KMS-11 (cell line): ENCODE data around the gene GAS6.

Experiments
- H2AFZ ChIP-seq: fragments of 200-600 bp; sonication (generic); 2 replicates; pipeline ENCODE4 v1.6.1; 2016; ENCODE audit warnings: antibody characterized with exemption, mixed run types, low read depth
- H3K27ac ChIP-seq: fragments of 200-600 bp; sonication (generic); 2 replicates; pipeline ENCODE4 v1.6.1; 2016; ENCODE audit warnings: mild to moderate bottlenecking, mixed run types
- H3K27me3 ChIP-seq: fragments of 200-600 bp; sonication (generic); 2 replicates; pipeline ENCODE4 v1.6.1; 2017; ENCODE audit warnings: mild to moderate bottlenecking, low read depth, mixed run types, moderate library complexity; ENCODE audit not compliant: insufficient read depth
- H3K36me3 ChIP-seq: fragments of 200-600 bp; sonication (generic); 2 replicates; pipeline ENCODE4 v1.6.1; 2017; ENCODE audit warnings: mild to moderate bottlenecking, mixed run types; ENCODE audit not compliant: insufficient read depth
- H3K4me1 ChIP-seq: fragments of 200-600 bp; sonication (generic); 2 replicates; pipeline ENCODE4 v1.6.1; 2016; ENCODE audit warnings: mild to moderate bottlenecking, low read depth, mixed run types; ENCODE audit not compliant: poor library complexity, severe bottlenecking
- H3K4me2 ChIP-seq: fragments of 200-600 bp; sonication (generic); 2 replicates; pipeline ENCODE4 v1.7.0; 2016; ENCODE audit warnings: mild to moderate bottlenecking, mixed run types
- H3K4me3 ChIP-seq: fragments of 200-600 bp; sonication (generic); IDR thresholded peaks from 2 replicates; pipeline ENCODE4 v1.6.1; 2017; ENCODE audit warnings: low read depth, low read length, mixed read lengths; ENCODE audit not compliant: insufficient read depth
- H3K79me2 ChIP-seq: fragments of 200-600 bp; sonication (generic); 2 replicates; pipeline ENCODE4 v1.6.1; 2016; ENCODE audit warnings: low read depth, mixed run types; ENCODE audit not compliant: insufficient read depth
- H3K9ac ChIP-seq: fragments of 200-600 bp; sonication (generic); 2 replicates; pipeline ENCODE4 v1.6.1; 2016; ENCODE audit warnings: mild to moderate bottlenecking, mixed run types
- H4K20me1 ChIP-seq: fragments of 200-600 bp; sonication (generic); 2 replicates; pipeline ENCODE4 v1.6.1; 2016; ENCODE audit warnings: mild to moderate bottlenecking, mixed run types; ENCODE audit not compliant: insufficient read depth
- CTCF ChIP-seq: fragments of 200-600 bp; sonication (generic); conservative IDR thresholded peaks from 2 replicates; pipeline ENCODE4 v1.6.1; 2017; ENCODE audit warnings: low read depth, mild to moderate bottlenecking, antibody characterized with exemption, low read length, moderate library complexity, mixed read lengths

The GAS6 gene

GRCh38 chr13:113809934-113810333, 53.9 kb downstream of the GAS6 start:
- Histone ChIP-seq H3K9ac (no peak overlapping the region), H3K4me1 (peaks cover 8% of the 10 kb centered on the region), H3K4me2 (no peak overlapping the region), H4K20me1 (no peaks in the 10 kb centered on the region), H3K27ac (no peak overlapping the region), H3K4me3 (no peak overlapping the region), H2AFZ (no peak overlapping the region), H3K36me3 (no peaks in the 10 kb centered on the region), H3K79me2 (no peaks in the 10 kb centered on the region), H3K27me3 (peaks cover 12% of the 10 kb centered on the region; the same call in 1 of the 2 replicates)
- no peak for TF ChIP-seq CTCF

- TF ChIP-seq CTCF, result no peak
Measured at GRCh38 chr13:113808058-113808834, 55.6 kb downstream of the GAS6 start.

GRCh38 chr13:113806526-113806925, 57.4 kb downstream of the GAS6 start:
- no peaks in the 10 kb centered on the region for H3K36me3 ChIP-seq
- no peak overlapping the region for H3K27ac ChIP-seq
- no peak overlapping the region for H2AFZ ChIP-seq
- no peaks in the 10 kb centered on the region for H3K79me2 ChIP-seq
- no peak overlapping the region for H3K4me3 ChIP-seq
- H4K20me1 ChIP-seq, result no peaks in the 10 kb centered on the region
- no peak overlapping the region for H3K4me2 ChIP-seq
- no peak for TF ChIP-seq CTCF
- H3K27me3 ChIP-seq, result peaks cover 5% of the 10 kb centered on the region; the same call in 1 of the 2 replicates
- H3K9ac ChIP-seq, result no peak overlapping the region
- peaks cover 3% of the 10 kb centered on the region for H3K4me1 ChIP-seq

More at GRCh38 chr13:113808058-113808834, 55.6 kb downstream of the GAS6 start:
- H4K20me1 ChIP-seq, result no peaks in the 10 kb centered on the region
- H3K36me3 ChIP-seq, result no peaks in the 10 kb centered on the region
- no peak overlapping the region for H3K4me3 ChIP-seq
- peaks cover 3% of the 10 kb centered on the region for H3K4me1 ChIP-seq
- no peaks in the 10 kb centered on the region for H3K79me2 ChIP-seq
- H3K4me2 ChIP-seq, result no peak overlapping the region
- H2AFZ ChIP-seq, result no peak overlapping the region
- H3K9ac ChIP-seq, result no peak overlapping the region
- no peak overlapping the region for H3K27ac ChIP-seq
- H3K27me3 ChIP-seq, result peaks cover 5% of the 10 kb centered on the region; the same call in 1 of the 2 replicates

- Histone ChIP-seq H4K20me1 (no peaks in the 10 kb centered on the region), H3K4me3 (no peak overlapping the region), H3K36me3 (no peaks in the 10 kb centered on the region), H3K27me3 (peaks cover 5% of the 10 kb centered on the region; the same call in 1 of the 2 replicates), H2AFZ (no peak overlapping the region), H3K4me1 (peaks cover 3% of the 10 kb centered on the region), H3K27ac (no peak overlapping the region), H3K4me2 (no peak overlapping the region), H3K79me2 (no peaks in the 10 kb centered on the region), H3K9ac (no peak overlapping the region)
- TF ChIP-seq CTCF, result no peak
Measured at GRCh38 chr13:113806104-113806471, 57.8 kb downstream of the GAS6 start.
